Body of pancreas (tissue), 4 donors: Measurements from ENCODE around the gene SCARF2. TPM values are rescaled to one million over a fixed set of nuclear protein-coding genes. Genes with fewer than 3 reads are reported as not detected.
"Not testable (repeated sequence)": the region's sequence is repeated elsewhere in the genome, so short reads cannot be mapped to it uniquely, and the experiment has no call there.

Experiments used
- ATAC-seq: fragments of 150-250 bp; one replicate; pipeline ENCODE4 v1.9.1; 2016
- DNase-seq, 4 donors: peaks; one replicate each; pipeline ENCODE4 v3.0.0-alpha.2; 2019
- H3K27ac ChIP-seq, 4 donors: fragments of 200-600 bp; sonication (generic); 1 replicate in 3 of 4; 2 replicates in 1 of 4; pipeline versions ENCODE4 v1.5.1 to v1.6.1; 2016 to 2019; ENCODE audit warnings: mild to moderate bottlenecking in 1 of 4, mixed read lengths in 1 of 4, moderate library complexity in 1 of 4
- H3K27me3 ChIP-seq, 2 donors: fragments of 200-600 bp; sonication (generic); one replicate each; pipeline ENCODE4 v1.6.0; 2016; ENCODE audit warnings: mild to moderate bottlenecking in 1 of 2
- H3K36me3 ChIP-seq, 2 donors: fragments of 200-600 bp; sonication (generic); replicated peaks in 1 of 2; 2 replicates each; pipeline ENCODE4 v1.5.1; 2016; ENCODE audit warnings: low read depth in 2 of 2; ENCODE audit not compliant: insufficient read depth in 1 of 2
- H3K4me1 ChIP-seq: fragments of 200-600 bp; sonication (generic); one replicate; pipeline ENCODE4 v1.6.0; 2016
- H3K4me3 ChIP-seq, 2 donors: fragments of 200-600 bp; sonication (generic); 1 replicate in 1 of 2; 2 replicates in 1 of 2; pipeline ENCODE4 v1.5.1; 2016 to 2019
- H3K9me3 ChIP-seq, 3 donors: fragments of 200-600 bp; sonication (generic); 1 replicate in 2 of 3; 2 replicates in 1 of 3; pipeline ENCODE4 v1.5.1; 2016
- CTCF ChIP-seq, 7 experiments: fragments of 450-650 bp in 4 of 7; fragments of 200-600 bp in 3 of 7; sonication (generic) in 3 of 7; IDR thresholded peaks; one replicate each; pipeline ENCODE4 v1.5.1; 2016 to 2019; ENCODE audit warnings: antibody characterized with exemption in 7 of 7
- POLR2A ChIP-seq, 3 donors: fragments of 450-650 bp; IDR thresholded peaks; one replicate each; pipeline ENCODE4 v1.6.1; 2016; ENCODE audit warnings: antibody characterized with exemption in 3 of 3, mild to moderate bottlenecking in 2 of 3
- WGBS, 2 donors: methylation state at CpG; one replicate each; pipeline ENCODE4 v1.1.5; 2017; 5-methylcytosine and 5-hydroxymethylcytosine counted together
- intact Hi-C: fragments of 100-400 bp; cut with DNase I; formaldehyde crosslinking; loops from one replicate; pipeline ENCODE4 v1.15.1; 2023
- total RNA-seq, 2 donors: library from RNA; depleted of rRNA; stranded (reverse); fragments of >200 nt; gene quantifications; one replicate each; pipeline ENCODE4 v1.1.0, GENCODE V29; 2016

SCARF2 gene
- total RNA-seq, 2 donors from 2014 or later, result 9.9 to 13.5 TPM

GRCh38 chr22:20479612-20480196 lies 42.1 kb upstream of the SCARF2 start:
- intact Hi-C loops, result no loop called here
- DNase-seq (no peak), ATAC-seq (no peak)
- H3K4me3 ChIP-seq, result no peak overlapping the region
- no peaks in the 10 kb centered on the region for H3K27me3 ChIP-seq
- H3K36me3 ChIP-seq, result no peaks in the 10 kb centered on the region
- TF ChIP-seq CTCF (IDR thresholded peaks at IDR 0.05) (no peak), POLR2A (IDR thresholded peaks at IDR 0.05) (no peak)
- H3K27ac ChIP-seq, result no peak overlapping the region
- H3K9me3 ChIP-seq, result no peaks in the 10 kb centered on the region
- 86 to 100% methylated on average over 1 of the region's 1 CpG for WGBS, 2 donors
- no peaks in the 10 kb centered on the region for H3K4me1 ChIP-seq

- intact Hi-C loops, H3K4me1 ChIP-seq, H3K27me3 ChIP-seq, H3K36me3 ChIP-seq, H3K9me3 ChIP-seq, ATAC-seq, H3K4me3 ChIP-seq, H3K27ac ChIP-seq, DNase-seq: not testable (repeated sequence)
- WGBS, 2 donors, result 96% methylated on average over 6 of the region's 6 CpGs
Measured at GRCh38 chr22:20478059-20478458, 40.4 kb upstream of the SCARF2 start.

- intact Hi-C loops, H3K4me1 ChIP-seq, ATAC-seq, H3K36me3 ChIP-seq, H3K4me3 ChIP-seq, DNase-seq, H3K27me3 ChIP-seq, H3K27ac ChIP-seq, H3K9me3 ChIP-seq: not testable (repeated sequence)
- WGBS, 2 donors, result 95 to 97% methylated on average over 12 of the region's 12 CpGs
Measured at GRCh38 chr22:20475569-20475968, 37.9 kb upstream of the SCARF2 start.

- no peak for ATAC-seq
- no peak overlapping the region for H3K4me3 ChIP-seq
- H3K27ac ChIP-seq, result no peak overlapping the region
- H3K9me3 ChIP-seq, result no peaks in the 10 kb centered on the region
- no peaks in the 10 kb centered on the region for H3K4me1 ChIP-seq
- intact Hi-C loops, result no loop called here
- peaks cover 0 to 2% of the 10 kb centered on the region in 2 donors for H3K36me3 ChIP-seq
- no peaks in the 10 kb centered on the region for H3K27me3 ChIP-seq
- no peak for DNase-seq
- 91 to 95% methylated on average over 4 of the region's 4 CpGs for WGBS, 2 donors
- TF ChIP-seq POLR2A (IDR thresholded peaks at IDR 0.05) (no peak), CTCF (IDR thresholded peaks at IDR 0.05) (no peak)
Measured at GRCh38 chr22:20475115-20475436, 37.5 kb upstream of the SCARF2 start.

- H3K36me3 ChIP-seq, result peaks cover 0 to 2% of the 10 kb centered on the region in 2 donors
- 87 to 88% methylated on average over 11 of the region's 11 CpGs for WGBS, 2 donors
- no peaks in the 10 kb centered on the region for H3K4me1 ChIP-seq
- TF ChIP-seq CTCF (IDR thresholded peaks at IDR 0.05), result no peak
- no peak for TF ChIP-seq POLR2A (IDR thresholded peaks at IDR 0.05)
- no peak overlapping the region for H3K27ac ChIP-seq
- H3K9me3 ChIP-seq, result no peaks in the 10 kb centered on the region
- H3K4me3 ChIP-seq, result no peak overlapping the region
- intact Hi-C loops, result no loop called here
- DNase-seq (no peak), ATAC-seq (no peak)
- no peaks in the 10 kb centered on the region for H3K27me3 ChIP-seq
Measured at GRCh38 chr22:20472629-20473442, 35.2 kb upstream of the SCARF2 start.
